Lung (tissue), 12 donors: Measurements from ENCODE around the gene KCNA3. TPM values are rescaled to one million over a fixed set of nuclear protein-coding genes. Genes with fewer than 3 reads are reported as not detected.
"Not testable (repeated sequence)": the region's sequence is repeated elsewhere in the genome, so short reads cannot be mapped to it uniquely, and the experiment has no call there.

Experiments
- ATAC-seq: fragments of 200-7000 bp; cut with Tn5 transposase; one replicate; pipeline ENCODE4 v1.9.1; 2020; ENCODE audit warnings: moderate number of reproducible peaks; ENCODE audit not compliant: insufficient read depth, low FRiP score
- DNase-seq, 3 donors: peaks; one replicate each; pipeline ENCODE4 v3.0.0-alpha.2; 2013 to 2017
- H3K27ac ChIP-seq, 2 donors: one replicate each; pipeline ENCODE4 v1.5.1; 2013; ENCODE audit warnings: mild to moderate bottlenecking in 2 of 2, moderate library complexity in 2 of 2, control low read depth in 1 of 2, inconsistent platforms in 1 of 2, low read depth in 1 of 2, low read length in 1 of 2
- H3K27me3 ChIP-seq, 3 donors: one replicate each; pipeline ENCODE4 v1.5.1; 2013; ENCODE audit warnings: low read length in 2 of 3; ENCODE audit not compliant: control insufficient read depth in 3 of 3, insufficient read depth in 3 of 3
- H3K36me3 ChIP-seq, 4 donors: one replicate each; pipeline ENCODE4 v1.5.1; 2013; ENCODE audit warnings: low read length in 4 of 4, mild to moderate bottlenecking in 1 of 4, moderate library complexity in 1 of 4; ENCODE audit not compliant: control insufficient read depth in 4 of 4, insufficient read depth in 4 of 4
- H3K4me1 ChIP-seq, 5 donors: one replicate each; pipeline ENCODE4 v1.5.1; 2013; ENCODE audit warnings: low read length in 5 of 5, mild to moderate bottlenecking in 2 of 5, moderate library complexity in 1 of 5; ENCODE audit not compliant: control insufficient read depth in 5 of 5, insufficient read depth in 5 of 5
- H3K4me3 ChIP-seq: one replicate; pipeline ENCODE4 v1.5.1; 2013; ENCODE audit warnings: mild to moderate bottlenecking, control low read depth, moderate library complexity
- H3K9ac ChIP-seq, 2 donors: one replicate each; pipeline ENCODE4 v1.5.1; 2013; ENCODE audit warnings: low read length in 2 of 2, control low read depth in 1 of 2; ENCODE audit not compliant: insufficient read depth in 1 of 2
- H3K9me3 ChIP-seq, 4 donors: one replicate each; pipeline ENCODE4 v1.5.1; 2013; ENCODE audit warnings: low read length in 3 of 4, mild to moderate bottlenecking in 1 of 4, moderate library complexity in 1 of 4; ENCODE audit not compliant: control insufficient read depth in 4 of 4, insufficient read depth in 3 of 4
- WGBS, 2 donors: extraction: QIAGEN DNeasy Blood & Tissue Kit; methylation state at CpG; one replicate each; pipeline ENCODE4 v1.1.7; 2013; 5-methylcytosine and 5-hydroxymethylcytosine counted together
- polyA plus RNA-seq, 2 donors: library from polyadenylated mRNA; stranded (reverse); fragments of 200-250 nt; gene quantifications; one replicate each; pipeline ENCODE4 v1.2.1, GENCODE V29; 2013
- total RNA-seq, 2 donors: library from RNA; depleted of rRNA in 1 of 2; stranded (reverse); fragments of >200 nt in 1 of 2; gene quantifications; one replicate each; pipeline ENCODE4 v1.2.1, GENCODE V29; 2014 to 2021
- TF ChIP-seq, protein P1 (sequence below): IDR thresholded peaks from 2 replicates; pipeline ENCODE4 v1.5.1; 2012; ENCODE audit warnings: mild to moderate bottlenecking; ENCODE audit errors: control extremely low read depth, extremely low read depth
- donor health status: control.
- donor health status: control.
- donor health status: Bipolar disorder and iron deficiency.
- donor health status: healthy.
- donor health status: DM: yes; HTN: yes; CAD: no.

The KCNA3 gene
- total and polyA plus RNA-seq, 4 donors, result 0.75 to 10.2 (median 3.9) TPM

DNA sequence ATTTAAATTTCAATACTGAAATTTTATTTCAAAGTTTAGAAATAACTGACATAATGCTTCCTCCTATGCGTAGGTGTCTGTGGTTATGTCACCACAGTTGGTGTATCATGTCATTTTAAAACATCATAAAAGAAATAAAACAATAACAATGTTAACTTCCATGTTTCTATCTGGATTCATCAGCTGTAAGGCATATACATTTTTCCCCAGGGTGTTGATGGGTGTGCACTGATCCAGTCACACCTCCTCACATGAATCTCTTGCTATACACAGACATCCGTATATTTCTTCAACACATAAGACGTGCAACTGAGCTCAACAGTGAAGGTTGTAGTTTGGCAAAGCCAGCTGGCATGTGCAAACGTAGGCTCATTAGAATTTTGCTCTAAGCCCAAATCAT is 6.2 kb downstream of the KCNA3 start:
- TF ChIP-seq, protein P1, sequence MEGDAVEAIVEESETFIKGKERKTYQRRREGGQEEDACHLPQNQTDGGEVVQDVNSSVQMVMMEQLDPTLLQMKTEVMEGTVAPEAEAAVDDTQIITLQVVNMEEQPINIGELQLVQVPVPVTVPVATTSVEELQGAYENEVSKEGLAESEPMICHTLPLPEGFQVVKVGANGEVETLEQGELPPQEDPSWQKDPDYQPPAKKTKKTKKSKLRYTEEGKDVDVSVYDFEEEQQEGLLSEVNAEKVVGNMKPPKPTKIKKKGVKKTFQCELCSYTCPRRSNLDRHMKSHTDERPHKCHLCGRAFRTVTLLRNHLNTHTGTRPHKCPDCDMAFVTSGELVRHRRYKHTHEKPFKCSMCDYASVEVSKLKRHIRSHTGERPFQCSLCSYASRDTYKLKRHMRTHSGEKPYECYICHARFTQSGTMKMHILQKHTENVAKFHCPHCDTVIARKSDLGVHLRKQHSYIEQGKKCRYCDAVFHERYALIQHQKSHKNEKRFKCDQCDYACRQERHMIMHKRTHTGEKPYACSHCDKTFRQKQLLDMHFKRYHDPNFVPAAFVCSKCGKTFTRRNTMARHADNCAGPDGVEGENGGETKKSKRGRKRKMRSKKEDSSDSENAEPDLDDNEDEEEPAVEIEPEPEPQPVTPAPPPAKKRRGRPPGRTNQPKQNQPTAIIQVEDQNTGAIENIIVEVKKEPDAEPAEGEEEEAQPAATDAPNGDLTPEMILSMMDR, result no peak
- H3K4me1 ChIP-seq, result no peaks in the 10 kb centered on the region
- H3K27ac ChIP-seq, result no peak overlapping the region
- peaks cover 0 to 3% (median 0%) of the 10 kb centered on the region in 4 donors for H3K9me3 ChIP-seq
- H3K9ac ChIP-seq, result no peak overlapping the region
- H3K4me3 ChIP-seq, result no peak overlapping the region
- 47 to 52% methylated on average over 4 of the region's 4 CpGs for WGBS, 2 donors
- ATAC-seq (no peak), DNase-seq (no peak)
- H3K36me3 ChIP-seq, result no peaks in the 10 kb centered on the region
- H3K27me3 ChIP-seq, result peaks cover 0 to 57% (median 30%) of the 10 kb centered on the region in 3 donors

DNA sequence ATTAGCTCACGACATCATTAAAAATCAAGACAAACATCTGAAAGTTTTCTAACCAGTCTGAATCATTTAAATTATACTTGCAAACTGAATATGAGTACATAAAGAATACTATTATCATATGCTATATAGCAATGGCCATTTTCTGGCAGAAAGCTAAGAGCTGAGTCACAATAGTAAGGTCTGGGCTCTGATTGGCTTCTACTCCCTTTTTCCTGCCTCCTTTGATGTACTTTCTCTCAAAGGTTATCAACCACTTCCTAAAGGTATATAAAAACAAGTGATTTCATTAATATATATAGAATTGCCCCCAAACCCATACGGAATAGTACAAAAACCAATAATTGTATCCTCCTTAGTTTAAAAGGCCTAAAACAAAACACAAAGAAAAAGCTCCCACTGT is 7.0 kb downstream of the KCNA3 start:
- Histone ChIP-seq H3K27ac (no peak overlapping the region), H3K27me3 (peaks cover 0 to 52% (median 22%) of the 10 kb centered on the region in 3 donors), H3K9me3 (peaks cover 0 to 2% (median 0%) of the 10 kb centered on the region in 4 donors), H3K4me1 (no peaks in the 10 kb centered on the region), H3K4me3 (no peak overlapping the region), H3K36me3 (no peaks in the 10 kb centered on the region), H3K9ac (no peak overlapping the region)
- TF ChIP-seq, protein P1, result no peak
- DNase-seq (no peak), ATAC-seq (no peak)
- WGBS, 2 donors, result 91 to 94% methylated on average over 2 of the region's 2 CpGs

DNA sequence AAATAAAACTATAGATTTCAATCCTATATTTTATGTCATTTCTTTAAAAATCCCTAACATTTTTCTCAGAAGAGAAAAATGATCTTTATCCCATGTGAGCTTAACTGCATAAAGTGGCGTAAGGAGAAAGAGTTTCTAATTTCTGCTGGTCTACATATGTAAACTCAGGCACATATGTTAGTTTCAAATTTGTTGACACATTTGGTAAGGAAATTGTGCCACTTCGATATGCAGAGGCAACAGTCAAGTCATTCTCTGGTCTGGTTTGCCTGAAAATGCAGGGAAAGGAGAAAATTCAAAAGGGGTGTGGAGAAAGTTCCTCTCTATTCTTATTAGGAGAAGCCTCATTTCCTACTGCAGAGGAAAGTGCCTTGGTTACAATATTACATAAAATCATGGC is 11.5 kb downstream of the KCNA3 start:
- no peak overlapping the region for H3K9ac ChIP-seq
- peaks cover 0 to 26% (median 0%) of the 10 kb centered on the region in 3 donors for H3K27me3 ChIP-seq
- H3K27ac ChIP-seq, result no peak overlapping the region
- 72 to 88% methylated on average over 2 of the region's 2 CpGs for WGBS, 2 donors
- ATAC-seq (no peak), DNase-seq (no peak)
- no peaks in the 10 kb centered on the region for H3K36me3 ChIP-seq
- no peaks in the 10 kb centered on the region for H3K4me1 ChIP-seq
- TF ChIP-seq, protein P1, result no peak
- peaks cover 0 to 2% (median 0%) of the 10 kb centered on the region in 4 donors for H3K9me3 ChIP-seq
- no peak overlapping the region for H3K4me3 ChIP-seq

DNA sequence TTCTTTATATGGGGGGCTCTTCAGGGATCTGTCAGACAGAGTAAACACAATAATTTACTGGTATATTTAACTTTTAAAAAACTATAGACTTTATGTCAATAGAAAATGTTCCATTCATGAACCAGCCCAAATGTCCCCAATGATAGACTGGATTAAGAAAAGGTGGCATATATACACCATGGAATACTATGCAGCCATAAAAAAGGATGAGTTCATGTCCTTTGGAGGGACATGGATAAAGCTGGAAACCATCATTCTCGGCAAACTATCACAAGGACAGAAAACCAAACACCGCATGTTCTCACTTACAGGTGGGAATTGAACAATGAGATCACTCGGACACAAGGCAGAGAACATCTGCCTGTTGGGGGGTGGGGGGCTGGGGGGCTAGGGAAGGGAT is 15.2 kb downstream of the KCNA3 start:
- H3K36me3 ChIP-seq, H3K4me3 ChIP-seq, DNase-seq, H3K9me3 ChIP-seq, H3K4me1 ChIP-seq, ATAC-seq, H3K9ac ChIP-seq, H3K27ac ChIP-seq, H3K27me3 ChIP-seq: not testable (repeated sequence)
- 93 to 98% methylated on average over 3 of the region's 3 CpGs for WGBS, 2 donors
